Measurements from ENCODE around the gene KCNE2.

The KCNE2 gene

GRCh38 chr21:34344584-34344983 lies 19.2 kb upstream of the KCNE2 start:
- Histone ChIP-seq H3K36me3 (ENCODE audit: control insufficient read depth in 1 of 2, insufficient read depth in 2 of 2, low read depth in 1 of 2, low read length in 2 of 2) (no peaks in the 10 kb centered on the region), H2BK120ac (ENCODE audit: low read depth, low read length) (peak overlapping the region; percentile 2), H3K4ac (ENCODE audit: low read depth in 1 of 2, low read length in 2 of 2) (peak overlapping the region in 1 of 2 experiments; percentile 55), H3K9ac (ENCODE audit: low read length) (no peak overlapping the region), H3K4me3 (ENCODE audit: insufficient read depth in 1 of 2, low read depth in 1 of 2, low read length in 2 of 2) (no peak overlapping the region), H2AFZ (ENCODE audit: low read depth, low read length) (no peak overlapping the region), H3K9me3 (ENCODE audit: control insufficient read depth, low read length) (no peaks in the 10 kb centered on the region), H2AK5ac (ENCODE audit: low read length, severe bottlenecking) (peak overlapping the region; percentile 33), H3K23ac (ENCODE audit: low read length in 2 of 2) (no peak overlapping the region), H2BK12ac (ENCODE audit: low read length in 2 of 2) (peak overlapping the region in 1 of 2 experiments; percentile 74), H3K14ac (ENCODE audit: low read length in 2 of 2) (no peak overlapping the region), H2BK5ac (ENCODE audit: low read depth, low read length, poor library complexity, severe bottlenecking) (no peak overlapping the region), H3K4me2 (ENCODE audit: low read length, poor library complexity, severe bottlenecking) (no peak overlapping the region), H3K4me1 (ENCODE audit: control insufficient read depth, insufficient read depth, low read depth, low read length) (peaks cover 18% of the 10 kb centered on the region), H3K27ac (ENCODE audit: low read length, poor library complexity, severe bottlenecking) (no peak overlapping the region), H2BK15ac (ENCODE audit: low read depth, poor library complexity, severe bottlenecking) (no peak overlapping the region), H3K18ac (ENCODE audit: low read depth in 1 of 2, low read length in 2 of 2) (peak overlapping the region; percentile 76 to 83), H3K27me3 (ENCODE audit: control insufficient read depth in 1 of 2, insufficient read depth in 1 of 2, low read length in 2 of 2) (no peaks in the 10 kb centered on the region), H4K8ac (ENCODE audit: low read length) (peak overlapping the region; percentile 10), H4K91ac (ENCODE audit: low read length) (no peak overlapping the region), H3K79me1 (replicated peaks; ENCODE audit: low read length, poor library complexity, severe bottlenecking) (no peaks in the 10 kb centered on the region)
- peak; percentile 38 for DNase-seq
- 77% methylated on average over 5 of the region's 5 CpGs for WGBS

GRCh38 chr21:34345091-34345871 lies 18.5 kb upstream of the KCNE2 start:
- no peak overlapping the region for H2AFZ ChIP-seq (ENCODE audit: low read depth, low read length)

GRCh38 chr21:34345892-34346291 lies 17.9 kb upstream of the KCNE2 start:
- peak overlapping the region; percentile 42 to 54 for H3K4ac ChIP-seq (ENCODE audit: low read depth in 1 of 2, low read length in 2 of 2)
- H3K4me1 ChIP-seq (ENCODE audit: control insufficient read depth, insufficient read depth, low read depth, low read length): peaks cover 18% of the 10 kb centered on the region
- WGBS: 26% methylated on average over 9 of the region's 10 CpGs
- H2BK5ac ChIP-seq (ENCODE audit: low read depth, low read length, poor library complexity, severe bottlenecking): peak overlapping the region; percentile 49
- H2AK5ac ChIP-seq (ENCODE audit: low read length, severe bottlenecking): peak overlapping the region; percentile 42
- H3K9ac ChIP-seq (ENCODE audit: low read length): no peak overlapping the region
- no peaks in the 10 kb centered on the region for H3K79me1 ChIP-seq (replicated peaks; ENCODE audit: low read length, poor library complexity, severe bottlenecking)
- H3K4me3 ChIP-seq (ENCODE audit: insufficient read depth in 1 of 2, low read depth in 1 of 2, low read length in 2 of 2): no peak overlapping the region
- H3K14ac ChIP-seq (ENCODE audit: low read length in 2 of 2): no peak overlapping the region
- H2AFZ ChIP-seq (ENCODE audit: low read depth, low read length): no peak overlapping the region
- peak overlapping the region; percentile 70 for H4K8ac ChIP-seq (ENCODE audit: low read length)
- peak overlapping the region; percentile 76 to 83 for H3K18ac ChIP-seq (ENCODE audit: low read depth in 1 of 2, low read length in 2 of 2)
- H3K36me3 ChIP-seq (ENCODE audit: control insufficient read depth in 1 of 2, insufficient read depth in 2 of 2, low read depth in 1 of 2, low read length in 2 of 2): no peaks in the 10 kb centered on the region
- peak overlapping the region; percentile 87 for H2BK120ac ChIP-seq (ENCODE audit: low read depth, low read length)
- H3K4me2 ChIP-seq (ENCODE audit: low read length, poor library complexity, severe bottlenecking): peak overlapping the region; percentile 46
- DNase-seq: peak; percentile 78
- peak overlapping the region; percentile 97 for H4K91ac ChIP-seq (ENCODE audit: low read length)
- H3K23ac ChIP-seq (ENCODE audit: low read length in 2 of 2): no peak overlapping the region
- H3K27ac ChIP-seq (ENCODE audit: low read length, poor library complexity, severe bottlenecking): no peak overlapping the region
- H2BK15ac ChIP-seq (ENCODE audit: low read depth, poor library complexity, severe bottlenecking): peak overlapping the region; percentile 89
- peak overlapping the region; percentile 86 to 92 for H2BK12ac ChIP-seq (ENCODE audit: low read length in 2 of 2)
- H3K9me3 ChIP-seq (ENCODE audit: control insufficient read depth, low read length): no peaks in the 10 kb centered on the region
- H3K27me3 ChIP-seq (ENCODE audit: control insufficient read depth in 1 of 2, insufficient read depth in 1 of 2, low read length in 2 of 2): no peaks in the 10 kb centered on the region

More at GRCh38 chr21:34345091-34345871, 18.5 kb upstream of the KCNE2 start:
- Histone ChIP-seq H2BK15ac (ENCODE audit: low read depth, poor library complexity, severe bottlenecking) (peak overlapping the region; percentile 89), H3K4me3 (ENCODE audit: insufficient read depth in 1 of 2, low read depth in 1 of 2, low read length in 2 of 2) (no peak overlapping the region), H3K9ac (ENCODE audit: low read length) (no peak overlapping the region), H3K4me2 (ENCODE audit: low read length, poor library complexity, severe bottlenecking) (peak overlapping the region; percentile 46), H3K4me1 (ENCODE audit: control insufficient read depth, insufficient read depth, low read depth, low read length) (peaks cover 18% of the 10 kb centered on the region), H2BK12ac (ENCODE audit: low read length in 2 of 2) (peak overlapping the region; percentile 86 to 92), H2AK5ac (ENCODE audit: low read length, severe bottlenecking) (peak overlapping the region; percentile 33), H2BK5ac (ENCODE audit: low read depth, low read length, poor library complexity, severe bottlenecking) (peak overlapping the region; percentile 49), H2BK120ac (ENCODE audit: low read depth, low read length) (peak overlapping the region; percentile 87), H3K36me3 (ENCODE audit: control insufficient read depth in 1 of 2, insufficient read depth in 2 of 2, low read depth in 1 of 2, low read length in 2 of 2) (no peaks in the 10 kb centered on the region), H3K79me1 (replicated peaks; ENCODE audit: low read length, poor library complexity, severe bottlenecking) (no peaks in the 10 kb centered on the region), H3K4ac (ENCODE audit: low read depth in 1 of 2, low read length in 2 of 2) (peak overlapping the region; percentile 54 to 55), H3K27ac (ENCODE audit: low read length, poor library complexity, severe bottlenecking) (no peak overlapping the region), H3K9me3 (ENCODE audit: control insufficient read depth, low read length) (no peaks in the 10 kb centered on the region), H4K91ac (ENCODE audit: low read length) (peak overlapping the region; percentile 97), H3K14ac (ENCODE audit: low read length in 2 of 2) (no peak overlapping the region), H3K18ac (ENCODE audit: low read depth in 1 of 2, low read length in 2 of 2) (peak overlapping the region; percentile 76 to 83), H4K8ac (ENCODE audit: low read length) (peak overlapping the region; percentile 70), H3K23ac (ENCODE audit: low read length in 2 of 2) (no peak overlapping the region), H3K27me3 (ENCODE audit: control insufficient read depth in 1 of 2, insufficient read depth in 1 of 2, low read length in 2 of 2) (no peaks in the 10 kb centered on the region)
- DNase-seq: peak; percentile 30
- 62% methylated on average over 14 of the region's 15 CpGs for WGBS

- no peak overlapping the region for H3K4me2 ChIP-seq (ENCODE audit: low read length, poor library complexity, severe bottlenecking)
- no peak overlapping the region for H3K9ac ChIP-seq (ENCODE audit: low read length)
- peaks cover 20% of the 10 kb centered on the region for H3K4me1 ChIP-seq (ENCODE audit: control insufficient read depth, insufficient read depth, low read depth, low read length)
- H2BK15ac ChIP-seq (ENCODE audit: low read depth, poor library complexity, severe bottlenecking): no peak overlapping the region
- H2BK120ac ChIP-seq (ENCODE audit: low read depth, low read length): no peak overlapping the region
- H4K91ac ChIP-seq (ENCODE audit: low read length): no peak overlapping the region
- H2AFZ ChIP-seq (ENCODE audit: low read depth, low read length): no peak overlapping the region
- H3K23ac ChIP-seq (ENCODE audit: low read length in 2 of 2): no peak overlapping the region
- H3K79me1 ChIP-seq (replicated peaks; ENCODE audit: low read length, poor library complexity, severe bottlenecking): no peaks in the 10 kb centered on the region
- H2BK5ac ChIP-seq (ENCODE audit: low read depth, low read length, poor library complexity, severe bottlenecking): no peak overlapping the region
- H3K4me3 ChIP-seq (ENCODE audit: insufficient read depth in 1 of 2, low read depth in 1 of 2, low read length in 2 of 2): no peak overlapping the region
- no peaks in the 10 kb centered on the region for H3K27me3 ChIP-seq (ENCODE audit: control insufficient read depth in 1 of 2, insufficient read depth in 1 of 2, low read length in 2 of 2)
- H2AK5ac ChIP-seq (ENCODE audit: low read length, severe bottlenecking): peak overlapping the region; percentile 29
- no peak overlapping the region for H4K8ac ChIP-seq (ENCODE audit: low read length)
- H3K36me3 ChIP-seq (ENCODE audit: control insufficient read depth in 1 of 2, insufficient read depth in 2 of 2, low read depth in 1 of 2, low read length in 2 of 2): no peaks in the 10 kb centered on the region
- H3K9me3 ChIP-seq (ENCODE audit: control insufficient read depth, low read length): no peaks in the 10 kb centered on the region
- no peak overlapping the region for H3K14ac ChIP-seq (ENCODE audit: low read length in 2 of 2)
- H3K27ac ChIP-seq (ENCODE audit: low read length, poor library complexity, severe bottlenecking): no peak overlapping the region
- H2BK12ac ChIP-seq (ENCODE audit: low read length in 2 of 2): no peak overlapping the region
- DNase-seq: no peak
- H3K18ac ChIP-seq (ENCODE audit: low read depth in 1 of 2, low read length in 2 of 2): no peak overlapping the region
- no peak overlapping the region for H3K4ac ChIP-seq (ENCODE audit: low read depth in 1 of 2, low read length in 2 of 2)
- WGBS: 43% methylated on average over 4 of the region's 5 CpGs
Observed at GRCh38 chr21:34348890-34349519, 14.8 kb upstream of the KCNE2 start.
